WTC11 (cell line): ENCODE measurements around the gene ELK3. TPM values are rescaled to one million over a fixed set of nuclear protein-coding genes. Genes with fewer than 3 reads are reported as not detected.
A peak's percentile ranks its signal among the peaks of the same experiment; 100 is the strongest.

Source experiments
- ATAC-seq: fragments of 200-7000 bp; cut with Tn5 transposase; 2 replicates; pipeline ENCODE4 v1.10.0; 2021; ENCODE audit warnings: mild to moderate bottlenecking, moderate library complexity
- CTCF ChIA-PET: fragments of 300-600 bp; sonication (Branson Sonifier 250); formaldehyde crosslinking; loops from one replicate; lab custom pipeline; 2021; ENCODE audit warnings: antibody characterized with exemption; lab: Charles Lee
- POLR2A ChIA-PET: fragments of 350-600 bp; sonication (Branson Sonifier 250); formaldehyde crosslinking; loops from one replicate; lab custom pipeline; 2021; ENCODE audit warnings: antibody characterized with exemption; lab: Charles Lee
- DNase-seq: peaks from one replicate; pipeline ENCODE4 v3.0.0; 2021; ENCODE audit warnings: low spot score
- H3K27ac Mint-ChIP-seq: 2 replicates; pipeline ENCODE4 v1.8.0; 2021; ENCODE audit warnings: mixed read lengths
- H3K27me3 Mint-ChIP-seq: 2 replicates; pipeline ENCODE4 v1.8.0; 2021; ENCODE audit warnings: low read depth, mild to moderate bottlenecking, moderate library complexity, mixed read lengths
- H3K36me3 Mint-ChIP-seq: 2 replicates; pipeline ENCODE4 v1.8.0; 2021; ENCODE audit warnings: mixed read lengths
- H3K4me1 Mint-ChIP-seq: 2 replicates; pipeline ENCODE4 v1.8.0; 2022; ENCODE audit warnings: mixed read lengths
- H3K4me3 Mint-ChIP-seq: 2 replicates; pipeline ENCODE4 v1.8.0; 2021; ENCODE audit warnings: mild to moderate bottlenecking, moderate library complexity, mixed read lengths
- H3K9me3 Mint-ChIP-seq: 2 replicates; pipeline ENCODE4 v1.8.0; 2021; ENCODE audit warnings: mixed read lengths
- ATF1 ChIP-seq: sonication (generic); formaldehyde crosslinking; IDR thresholded peaks from 2 replicates; pipeline ENCODE4 v1.8.1; 2023; ENCODE audit warnings: mild to moderate bottlenecking, moderate library complexity, missing genetic modification reagents
- ATF3 ChIP-seq: sonication (generic); formaldehyde crosslinking; conservative IDR thresholded peaks from 2 replicates; pipeline ENCODE4 v1.8.1; 2022; ENCODE audit warnings: mild to moderate bottlenecking, missing genetic modification reagents
- EMX1 ChIP-seq: fragments of 250-450 bp; sonication (Bioruptor Pico); IDR thresholded peaks from 2 replicates; pipeline ENCODE4 v1.8.0; 2021; ENCODE audit warnings: mild to moderate bottlenecking
- ETV6 ChIP-seq: sonication (generic); formaldehyde crosslinking; IDR thresholded peaks from 2 replicates; pipeline ENCODE4 v1.8.1; 2022; ENCODE audit warnings: mild to moderate bottlenecking, missing genetic modification reagents
- FOXJ3 ChIP-seq: sonication (generic); formaldehyde crosslinking; IDR thresholded peaks from 2 replicates; pipeline ENCODE4 v1.9.0; 2021; ENCODE audit warnings: missing genetic modification reagents, mild to moderate bottlenecking, borderline replicate concordance
- FOXK1 ChIP-seq: sonication (generic); formaldehyde crosslinking; IDR thresholded peaks from 2 replicates; pipeline ENCODE4 v1.8.0; 2022; ENCODE audit warnings: mild to moderate bottlenecking, moderate library complexity, missing genetic modification reagents
- FOXP1 ChIP-seq: sonication (generic); formaldehyde crosslinking; IDR thresholded peaks from 2 replicates; pipeline ENCODE4 v1.8.0; 2022; ENCODE audit warnings: missing genetic modification reagents, mild to moderate bottlenecking, moderate library complexity, borderline replicate concordance
- HMGXB4 ChIP-seq: sonication (generic); formaldehyde crosslinking; IDR thresholded peaks from 2 replicates; pipeline ENCODE4 v1.8.1; 2023; ENCODE audit warnings: mild to moderate bottlenecking, moderate library complexity, missing genetic modification reagents
- IRF2 ChIP-seq: sonication (generic); formaldehyde crosslinking; IDR thresholded peaks from 2 replicates; pipeline ENCODE4 v1.8.0; 2022; ENCODE audit warnings: low read depth, missing genetic modification reagents, borderline replicate concordance
- KAT7 ChIP-seq: sonication (generic); formaldehyde crosslinking; IDR thresholded peaks from 2 replicates; pipeline ENCODE4 v1.8.1; 2023; ENCODE audit warnings: missing genetic modification reagents, mild to moderate bottlenecking, borderline replicate concordance
- MYBL2 ChIP-seq: sonication (generic); formaldehyde crosslinking; IDR thresholded peaks from 2 replicates; pipeline ENCODE4 v1.8.1; 2023; ENCODE audit warnings: mild to moderate bottlenecking, moderate library complexity, missing genetic modification reagents
- NFYB ChIP-seq: sonication (generic); formaldehyde crosslinking; conservative IDR thresholded peaks from 2 replicates; pipeline ENCODE4 v1.8.0; 2022; ENCODE audit warnings: low read depth, missing genetic modification reagents
- OVOL2 ChIP-seq: fragments of 250-450 bp; sonication (Bioruptor Pico); IDR thresholded peaks from 2 replicates; pipeline ENCODE4 v1.9.0; 2021; ENCODE audit warnings: mild to moderate bottlenecking, borderline replicate concordance
- SMAD4 ChIP-seq: sonication (generic); formaldehyde crosslinking; IDR thresholded peaks from 2 replicates; pipeline ENCODE4 v1.8.0; 2022; ENCODE audit warnings: mild to moderate bottlenecking, missing genetic modification reagents
- TP53 ChIP-seq: sonication (generic); formaldehyde crosslinking; IDR thresholded peaks from 2 replicates; pipeline ENCODE4 v1.8.1; 2023; ENCODE audit warnings: mild to moderate bottlenecking, missing genetic modification reagents
- USF1 ChIP-seq: sonication (generic); formaldehyde crosslinking; IDR thresholded peaks from 2 replicates; pipeline ENCODE4 v1.8.0; 2022; ENCODE audit warnings: mild to moderate bottlenecking, missing genetic modification reagents
- ZNF138 ChIP-seq: sonication (generic); formaldehyde crosslinking; conservative IDR thresholded peaks from 2 replicates; pipeline ENCODE4 v1.8.1; 2022; ENCODE audit warnings: mild to moderate bottlenecking, moderate library complexity, missing genetic modification reagents
- ZNF263 ChIP-seq: sonication (generic); formaldehyde crosslinking; IDR thresholded peaks from 2 replicates; pipeline ENCODE4 v1.8.1; 2022; ENCODE audit warnings: low read depth, mild to moderate bottlenecking, moderate library complexity, missing genetic modification reagents
- ZNF317 ChIP-seq: sonication (generic); formaldehyde crosslinking; IDR thresholded peaks from 2 replicates; pipeline ENCODE4 v1.8.1; 2023; ENCODE audit warnings: low read depth, mild to moderate bottlenecking, moderate library complexity, missing genetic modification reagents, borderline replicate concordance
- ZNF396 ChIP-seq: fragments of 250-450 bp; sonication (Bioruptor Pico); IDR thresholded peaks from 2 replicates; pipeline ENCODE4 v1.8.0; 2021; ENCODE audit warnings: mild to moderate bottlenecking, moderate library complexity, borderline replicate concordance
- ZNF416 ChIP-seq: fragments of 250-450 bp; sonication (Bioruptor Pico); IDR thresholded peaks from 2 replicates; pipeline ENCODE4 v1.9.0; 2021; ENCODE audit warnings: mild to moderate bottlenecking, inconsistent platforms
- ZNF423 ChIP-seq: fragments of 250-450 bp; sonication (Bioruptor Pico); IDR thresholded peaks from 2 replicates; pipeline ENCODE4 v2.1.2; 2022; ENCODE audit warnings: mild to moderate bottlenecking, moderate library complexity
- ZNF671 ChIP-seq: fragments of 250-450 bp; sonication (Bioruptor Pico); IDR thresholded peaks from 2 replicates; pipeline ENCODE4 v1.8.0; 2021; ENCODE audit warnings: mild to moderate bottlenecking
- total RNA-seq: library from RNA; stranded (reverse); gene quantifications from 3 replicates; pipeline ENCODE4 v1.2.3, GENCODE V29; 2021
- TF ChIP-seq, protein P1 (sequence below): sonication (generic); formaldehyde crosslinking; IDR thresholded peaks from 2 replicates; pipeline ENCODE4 v1.8.1; 2022; ENCODE audit warnings: low read depth, missing genetic modification reagents, borderline replicate concordance
- TF ChIP-seq, protein P2 (sequence below): sonication (generic); formaldehyde crosslinking; conservative IDR thresholded peaks from 2 replicates; pipeline ENCODE4 v1.8.1; 2023; ENCODE audit warnings: mild to moderate bottlenecking, low read depth, missing genetic modification reagents, moderate library complexity
- TF ChIP-seq, protein P3 (sequence below): sonication (generic); formaldehyde crosslinking; IDR thresholded peaks from 2 replicates; pipeline ENCODE4 v1.8.1; 2023; ENCODE audit warnings: mild to moderate bottlenecking, missing genetic modification reagents

ELK3 gene
- total RNA-seq, 1 experiment from 2014 or later: 16.5 TPM

DNA sequence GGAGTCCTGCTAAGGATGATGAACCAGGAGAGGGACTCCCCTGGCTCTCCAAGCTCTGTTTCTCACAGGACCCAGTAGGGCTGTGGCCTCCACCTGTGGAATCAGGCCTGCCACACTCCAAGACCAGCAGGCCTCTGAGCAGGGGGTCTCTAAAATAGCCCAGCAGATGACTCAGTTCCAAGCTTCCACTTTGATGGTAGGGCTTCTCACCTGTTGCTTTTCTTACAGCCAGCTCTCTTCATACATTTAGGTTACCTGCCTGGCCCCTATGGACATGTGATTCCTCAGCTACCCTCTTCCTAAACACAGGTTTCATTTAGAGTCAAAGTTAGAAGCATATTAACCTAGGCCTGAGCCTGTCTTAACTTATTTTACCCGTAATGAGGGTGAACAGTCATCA is 26.7 kb upstream of the ELK3 start:
- no peak for DNase-seq
- ChIA-PET POLR2A (no interaction called here), CTCF (interaction anchor here (1.3 kb wide), 1 partner anchor 48 kb away, joined by 5 read pairs; no protein-coding TSS in a partner anchor)
- no peaks in the 10 kb centered on the region for H3K9me3 Mint-ChIP-seq
- no peak overlapping the region for H3K4me3 Mint-ChIP-seq
- 0 out of 2 replicates have a peak, but pooled peaks cover under 1% of the 10 kb centered on the region for H3K27me3 Mint-ChIP-seq
- no peak for ATAC-seq
- H3K27ac Mint-ChIP-seq: no peak overlapping the region
- peaks cover 14% of the 10 kb centered on the region for H3K4me1 Mint-ChIP-seq
- H3K36me3 Mint-ChIP-seq: no peaks in the 10 kb centered on the region
- no peak for TF ChIP-seq EMX1 (CRISPR knock-in tag)
- TF ChIP-seq ZNF317 (CRISPR knock-in tag): no peak
- no peak for TF ChIP-seq MYBL2 (CRISPR knock-in tag)
- TF ChIP-seq FOXJ3 (CRISPR knock-in tag): no peak
- TF ChIP-seq ETV6: no peak
- TF ChIP-seq FOXP1: no peak
- no peak for TF ChIP-seq TP53 (CRISPR knock-in tag)
- TF ChIP-seq OVOL2 (CRISPR knock-in tag): no peak
- TF ChIP-seq, protein P1, sequence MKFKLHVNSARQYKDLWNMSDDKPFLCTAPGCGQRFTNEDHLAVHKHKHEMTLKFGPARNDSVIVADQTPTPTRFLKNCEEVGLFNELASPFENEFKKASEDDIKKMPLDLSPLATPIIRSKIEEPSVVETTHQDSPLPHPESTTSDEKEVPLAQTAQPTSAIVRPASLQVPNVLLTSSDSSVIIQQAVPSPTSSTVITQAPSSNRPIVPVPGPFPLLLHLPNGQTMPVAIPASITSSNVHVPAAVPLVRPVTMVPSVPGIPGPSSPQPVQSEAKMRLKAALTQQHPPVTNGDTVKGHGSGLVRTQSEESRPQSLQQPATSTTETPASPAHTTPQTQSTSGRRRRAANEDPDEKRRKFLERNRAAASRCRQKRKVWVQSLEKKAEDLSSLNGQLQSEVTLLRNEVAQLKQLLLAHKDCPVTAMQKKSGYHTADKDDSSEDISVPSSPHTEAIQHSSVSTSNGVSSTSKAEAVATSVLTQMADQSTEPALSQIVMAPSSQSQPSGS (CRISPR knock-in tag): no peak
- no peak for TF ChIP-seq ZNF671 (CRISPR knock-in tag)
- TF ChIP-seq ATF1: no peak
- no peak for TF ChIP-seq IRF2 (CRISPR knock-in tag)
- TF ChIP-seq, protein P2, sequence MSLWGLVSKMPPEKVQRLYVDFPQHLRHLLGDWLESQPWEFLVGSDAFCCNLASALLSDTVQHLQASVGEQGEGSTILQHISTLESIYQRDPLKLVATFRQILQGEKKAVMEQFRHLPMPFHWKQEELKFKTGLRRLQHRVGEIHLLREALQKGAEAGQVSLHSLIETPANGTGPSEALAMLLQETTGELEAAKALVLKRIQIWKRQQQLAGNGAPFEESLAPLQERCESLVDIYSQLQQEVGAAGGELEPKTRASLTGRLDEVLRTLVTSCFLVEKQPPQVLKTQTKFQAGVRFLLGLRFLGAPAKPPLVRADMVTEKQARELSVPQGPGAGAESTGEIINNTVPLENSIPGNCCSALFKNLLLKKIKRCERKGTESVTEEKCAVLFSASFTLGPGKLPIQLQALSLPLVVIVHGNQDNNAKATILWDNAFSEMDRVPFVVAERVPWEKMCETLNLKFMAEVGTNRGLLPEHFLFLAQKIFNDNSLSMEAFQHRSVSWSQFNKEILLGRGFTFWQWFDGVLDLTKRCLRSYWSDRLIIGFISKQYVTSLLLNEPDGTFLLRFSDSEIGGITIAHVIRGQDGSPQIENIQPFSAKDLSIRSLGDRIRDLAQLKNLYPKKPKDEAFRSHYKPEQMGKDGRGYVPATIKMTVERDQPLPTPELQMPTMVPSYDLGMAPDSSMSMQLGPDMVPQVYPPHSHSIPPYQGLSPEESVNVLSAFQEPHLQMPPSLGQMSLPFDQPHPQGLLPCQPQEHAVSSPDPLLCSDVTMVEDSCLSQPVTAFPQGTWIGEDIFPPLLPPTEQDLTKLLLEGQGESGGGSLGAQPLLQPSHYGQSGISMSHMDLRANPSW (CRISPR knock-in tag): no peak
- TF ChIP-seq ZNF138 (CRISPR knock-in tag): no peak
- TF ChIP-seq SMAD4: no peak
- TF ChIP-seq KAT7: no peak
- TF ChIP-seq NFYB: no peak
- TF ChIP-seq ATF3: no peak
- no peak for TF ChIP-seq FOXK1 (CRISPR knock-in tag)

DNA sequence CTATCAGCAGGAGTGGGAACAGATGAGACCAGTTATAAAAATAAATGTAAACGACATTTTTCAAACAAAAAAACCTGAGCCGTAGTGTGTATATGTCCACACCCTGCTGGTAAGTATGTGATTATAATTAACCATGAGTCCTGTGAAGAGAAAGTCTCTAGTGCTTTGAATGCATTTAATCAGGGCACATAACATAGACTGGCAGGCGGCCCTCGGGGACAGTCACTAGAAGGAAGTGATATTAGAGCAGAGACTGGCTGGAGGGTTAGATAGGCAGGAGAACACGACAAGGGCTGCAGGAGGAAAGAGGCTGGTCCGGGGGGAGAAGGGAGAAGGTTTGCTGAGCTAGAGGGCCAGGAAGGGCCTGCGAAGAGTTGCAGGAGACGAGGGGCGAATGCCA is 23.8 kb upstream of the ELK3 start:
- Mint-ChIP-seq H3K4me1 (peaks cover 3% of the 10 kb centered on the region), H3K27ac (0 out of 2 replicates have a peak overlapping the region, but pooled peaks have one; percentile 17), H3K4me3 (no peak overlapping the region), H3K36me3 (no peaks in the 10 kb centered on the region), H3K9me3 (peaks cover 5% of the 10 kb centered on the region; the same call in 1 of the 2 replicates), H3K27me3 (peaks cover 2% of the 10 kb centered on the region; the same call in 1 of the 2 replicates)
- DNase-seq (no peak), ATAC-seq (no peak)
- POLR2A ChIA-PET: no interaction called here
- CTCF ChIA-PET: no interaction called here
- TF ChIP-seq ZNF263 (CRISPR knock-in tag) (no peak), ZNF416 (CRISPR knock-in tag) (no peak), ZNF396 (no peak), HMGXB4 (CRISPR knock-in tag) (no peak), USF1 (CRISPR knock-in tag) (no peak), EMX1 (CRISPR knock-in tag) (no peak), OVOL2 (CRISPR knock-in tag) (no peak), ZNF423 (no peak)
- TF ChIP-seq, protein P3, sequence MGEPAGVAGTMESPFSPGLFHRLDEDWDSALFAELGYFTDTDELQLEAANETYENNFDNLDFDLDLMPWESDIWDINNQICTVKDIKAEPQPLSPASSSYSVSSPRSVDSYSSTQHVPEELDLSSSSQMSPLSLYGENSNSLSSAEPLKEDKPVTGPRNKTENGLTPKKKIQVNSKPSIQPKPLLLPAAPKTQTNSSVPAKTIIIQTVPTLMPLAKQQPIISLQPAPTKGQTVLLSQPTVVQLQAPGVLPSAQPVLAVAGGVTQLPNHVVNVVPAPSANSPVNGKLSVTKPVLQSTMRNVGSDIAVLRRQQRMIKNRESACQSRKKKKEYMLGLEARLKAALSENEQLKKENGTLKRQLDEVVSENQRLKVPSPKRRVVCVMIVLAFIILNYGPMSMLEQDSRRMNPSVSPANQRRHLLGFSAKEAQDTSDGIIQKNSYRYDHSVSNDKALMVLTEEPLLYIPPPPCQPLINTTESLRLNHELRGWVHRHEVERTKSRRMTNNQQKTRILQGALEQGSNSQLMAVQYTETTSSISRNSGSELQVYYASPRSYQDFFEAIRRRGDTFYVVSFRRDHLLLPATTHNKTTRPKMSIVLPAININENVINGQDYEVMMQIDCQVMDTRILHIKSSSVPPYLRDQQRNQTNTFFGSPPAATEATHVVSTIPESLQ: no peak
